ENCODE results near the gene POLE2. TPM values are rescaled to one million over a fixed set of nuclear protein-coding genes. Genes with fewer than 3 reads are reported as not detected.

The POLE2 gene
- total and polyA plus RNA-seq, 2 of the 13 experiments (the other 11 are each of a cell fraction or from before 2014, with no cell fraction given): 16.6 to 37.0 TPM

GRCh38 chr14:49687942-49688700 lies at the start of gene POLE2 (continued):
- TF ChIP-seq, protein P1, sequence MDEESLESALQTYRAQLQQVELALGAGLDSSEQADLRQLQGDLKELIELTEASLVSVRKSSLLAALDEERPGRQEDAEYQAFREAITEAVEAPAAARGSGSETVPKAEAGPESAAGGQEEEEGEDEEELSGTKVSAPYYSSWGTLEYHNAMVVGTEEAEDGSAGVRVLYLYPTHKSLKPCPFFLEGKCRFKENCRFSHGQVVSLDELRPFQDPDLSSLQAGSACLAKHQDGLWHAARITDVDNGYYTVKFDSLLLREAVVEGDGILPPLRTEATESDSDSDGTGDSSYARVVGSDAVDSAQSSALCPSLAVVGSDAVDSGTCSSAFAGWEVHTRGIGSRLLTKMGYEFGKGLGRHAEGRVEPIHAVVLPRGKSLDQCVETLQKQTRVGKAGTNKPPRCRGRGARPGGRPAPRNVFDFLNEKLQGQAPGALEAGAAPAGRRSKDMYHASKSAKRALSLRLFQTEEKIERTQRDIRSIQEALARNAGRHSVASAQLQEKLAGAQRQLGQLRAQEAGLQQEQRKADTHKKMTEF (CRISPR knock-in tag; IDR thresholded peaks at IDR 0.05): peak; percentile 51; the same call in 1 of the 2 replicates
- TF ChIP-seq ZNF776 (CRISPR knock-in tag; IDR thresholded peaks at IDR 0.05): peak; percentile 41; the same call in 1 of the 2 replicates
- peak; percentile 86 for TF ChIP-seq SP5 (CRISPR knock-in tag; IDR thresholded peaks at IDR 0.05; ENCODE audit: borderline replicate concordance, low read depth)
- TF ChIP-seq SPEN (CRISPR knock-in tag; IDR thresholded peaks at IDR 0.05; ENCODE audit: low read depth): peak; percentile 91
- TF ChIP-seq, protein P2, sequence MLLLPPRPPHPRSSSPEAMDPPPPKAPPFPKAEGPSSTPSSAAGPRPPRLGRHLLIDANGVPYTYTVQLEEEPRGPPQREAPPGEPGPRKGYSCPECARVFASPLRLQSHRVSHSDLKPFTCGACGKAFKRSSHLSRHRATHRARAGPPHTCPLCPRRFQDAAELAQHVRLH (CRISPR knock-in tag; IDR thresholded peaks at IDR 0.05; ENCODE audit: borderline replicate concordance, low read depth): peak; percentile 62; the same call in 1 of the 2 replicates
- TF ChIP-seq SRSF1 (optimal IDR thresholded peaks at IDR 0.05; ENCODE audit: low read depth, low read length): peak; percentile 18
- TF ChIP-seq KLF11 (CRISPR knock-in tag; IDR thresholded peaks at IDR 0.05): no peak
- no peak for TF ChIP-seq MLLT10 (CRISPR knock-in tag; IDR thresholded peaks at IDR 0.05)
- no peak for TF ChIP-seq HNF4G (IDR thresholded peaks at IDR 0.05; ENCODE audit: borderline replicate concordance, low read depth, low read length)
- no peak for TF ChIP-seq HNF4G (CRISPR knock-in tag; IDR thresholded peaks at IDR 0.05; ENCODE audit: borderline replicate concordance, low read depth)
- 0 out of 2 replicates have a peak, but pooled peaks have one; percentile 44 for TF ChIP-seq ZNF205 (CRISPR knock-in tag; IDR thresholded peaks at IDR 0.05)
- peak; percentile 77 for TF ChIP-seq TBX2 (CRISPR knock-in tag; IDR thresholded peaks at IDR 0.05; ENCODE audit: borderline replicate concordance)
- TF ChIP-seq MIER3 (CRISPR knock-in tag; IDR thresholded peaks at IDR 0.05; ENCODE audit: borderline replicate concordance): no peak
- TF ChIP-seq PHB2 (IDR thresholded peaks at IDR 0.05; ENCODE audit: partially characterized antibody): no peak
- TF ChIP-seq HOXD1 (CRISPR knock-in tag; IDR thresholded peaks at IDR 0.05): peak; percentile 59; the same call in 1 of the 2 replicates
- TF ChIP-seq, protein P3, sequence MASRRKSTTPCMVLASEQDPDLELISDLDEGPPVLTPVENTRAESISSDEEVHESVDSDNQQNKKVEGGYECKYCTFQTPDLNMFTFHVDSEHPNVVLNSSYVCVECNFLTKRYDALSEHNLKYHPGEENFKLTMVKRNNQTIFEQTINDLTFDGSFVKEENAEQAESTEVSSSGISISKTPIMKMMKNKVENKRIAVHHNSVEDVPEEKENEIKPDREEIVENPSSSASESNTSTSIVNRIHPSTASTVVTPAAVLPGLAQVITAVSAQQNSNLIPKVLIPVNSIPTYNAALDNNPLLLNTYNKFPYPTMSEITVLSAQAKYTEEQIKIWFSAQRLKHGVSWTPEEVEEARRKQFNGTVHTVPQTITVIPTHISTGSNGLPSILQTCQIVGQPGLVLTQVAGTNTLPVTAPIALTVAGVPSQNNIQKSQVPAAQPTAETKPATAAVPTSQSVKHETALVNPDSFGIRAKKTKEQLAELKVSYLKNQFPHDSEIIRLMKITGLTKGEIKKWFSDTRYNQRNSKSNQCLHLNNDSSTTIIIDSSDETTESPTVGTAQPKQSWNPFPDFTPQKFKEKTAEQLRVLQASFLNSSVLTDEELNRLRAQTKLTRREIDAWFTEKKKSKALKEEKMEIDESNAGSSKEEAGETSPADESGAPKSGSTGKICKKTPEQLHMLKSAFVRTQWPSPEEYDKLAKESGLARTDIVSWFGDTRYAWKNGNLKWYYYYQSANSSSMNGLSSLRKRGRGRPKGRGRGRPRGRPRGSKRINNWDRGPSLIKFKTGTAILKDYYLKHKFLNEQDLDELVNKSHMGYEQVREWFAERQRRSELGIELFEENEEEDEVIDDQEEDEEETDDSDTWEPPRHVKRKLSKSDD (CRISPR knock-in tag; IDR thresholded peaks at IDR 0.05; ENCODE audit: low read depth): peak; percentile 89; the same call in 1 of the 2 replicates
- TF ChIP-seq THYN1 (CRISPR knock-in tag; IDR thresholded peaks at IDR 0.05; ENCODE audit: borderline replicate concordance, low read depth): no peak
- no peak for TF ChIP-seq ZNF800 (CRISPR knock-in tag; IDR thresholded peaks at IDR 0.05)
- no peak for TF ChIP-seq RELA (CRISPR knock-in tag; IDR thresholded peaks at IDR 0.05)
- peak; percentile 79 to 82; a peak in 3 of 4 replicates for TF ChIP-seq POLR2A (IDR thresholded peaks at IDR 0.05; ENCODE audit: insufficient read depth in 1 of 2, low read depth in 2 of 2, low read length in 2 of 2)
- peak; percentile 57; the same call in 1 of the 2 replicates for TF ChIP-seq KAT7 (CRISPR knock-in tag; IDR thresholded peaks at IDR 0.05; ENCODE audit: borderline replicate concordance)
- no peak for TF ChIP-seq MZF1 (CRISPR knock-in tag; IDR thresholded peaks at IDR 0.05; ENCODE audit: borderline replicate concordance)
- TF ChIP-seq PREB (CRISPR knock-in tag; IDR thresholded peaks at IDR 0.05): no peak
